ENCODE measurements around the gene NADK.
"Not testable (repeated sequence)": the region's sequence is repeated elsewhere in the genome, so short reads cannot be mapped to it uniquely, and the experiment has no call there.

NADK gene

GRCh38 chr1:1703796-1704195 lies 74.5 kb downstream of the NADK start:
- no peak overlapping the region for H3K27ac ChIP-seq
- no peak for TF ChIP-seq CTCF (conservative IDR thresholded peaks at IDR 0.05)

- not testable (repeated sequence) for H3K27ac ChIP-seq
Measured at GRCh38 chr1:1702506-1702905, 75.8 kb downstream of the NADK start.

Measured in VCaP (cell line).